Urinary bladder (tissue), 4 donors: ENCODE measurements around the gene VSTM5. TPM values are rescaled to one million over a fixed set of nuclear protein-coding genes. Genes with fewer than 3 reads are reported as not detected.
"Not testable (repeated sequence)": the region's sequence is repeated elsewhere in the genome, so short reads cannot be mapped to it uniquely, and the experiment has no call there.

Source experiments
- DNase-seq: peaks from one replicate; pipeline ENCODE4 v3.0.0-alpha.2; 2015; ENCODE audit errors: extremely low spot score
- H3K27ac ChIP-seq: one replicate; pipeline ENCODE4 v1.5.1; 2013; ENCODE audit warnings: low read depth, mild to moderate bottlenecking, moderate library complexity
- H3K36me3 ChIP-seq: one replicate; pipeline ENCODE4 v1.6.1; 2013; ENCODE audit warnings: mild to moderate bottlenecking, moderate library complexity; ENCODE audit not compliant: insufficient read depth
- H3K4me1 ChIP-seq: one replicate; pipeline ENCODE4 v1.6.1; 2013; ENCODE audit warnings: mild to moderate bottlenecking, moderate library complexity; ENCODE audit not compliant: insufficient read depth
- H3K4me3 ChIP-seq: one replicate; pipeline ENCODE4 v1.5.1; 2013; ENCODE audit warnings: low read depth, low read length
- WGBS: extraction: QIAGEN DNeasy Blood & Tissue Kit; methylation state at CpG from one replicate; pipeline ENCODE4 v1.1.7; 2013; 5-methylcytosine and 5-hydroxymethylcytosine counted together
- polyA plus RNA-seq: library from polyadenylated mRNA; stranded (reverse); fragments of 200-250 nt; gene quantifications from one replicate; pipeline ENCODE4 v1.2.3, GENCODE V29; 2013
- total RNA-seq: library from RNA; depleted of rRNA; stranded (reverse); fragments of >200 nt; gene quantifications from one replicate; pipeline ENCODE4 v1.2.3, GENCODE V29; 2014
- donor health status: healthy with polysubstance abuse.
- donor health status: healthy.

The VSTM5 gene, protein sequence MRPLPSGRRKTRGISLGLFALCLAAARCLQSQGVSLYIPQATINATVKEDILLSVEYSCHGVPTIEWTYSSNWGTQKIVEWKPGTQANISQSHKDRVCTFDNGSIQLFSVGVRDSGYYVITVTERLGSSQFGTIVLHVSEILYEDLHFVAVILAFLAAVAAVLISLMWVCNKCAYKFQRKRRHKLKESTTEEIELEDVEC
- total RNA-seq (0.74 TPM), polyA plus RNA-seq (0.49 TPM)

- Histone ChIP-seq H3K36me3 (no peaks in the 10 kb centered on the region), H3K27ac (no peak within 1 kb of the TSS), H3K4me3 (peak within 1 kb of the TSS; percentile 46), H3K4me1 (no peaks in the 10 kb centered on the region)
- 17% methylated on average over 6 of the region's 6 CpGs for WGBS
- DNase-seq = no peak
These were observed at the start of gene VSTM5 for GRCh38 chr11:93850594-93851018. Gene VSTM5 (minus strand): TSS chr11:93850618. CDS start chr11:93850502, 116 bp downstream.

DNA sequence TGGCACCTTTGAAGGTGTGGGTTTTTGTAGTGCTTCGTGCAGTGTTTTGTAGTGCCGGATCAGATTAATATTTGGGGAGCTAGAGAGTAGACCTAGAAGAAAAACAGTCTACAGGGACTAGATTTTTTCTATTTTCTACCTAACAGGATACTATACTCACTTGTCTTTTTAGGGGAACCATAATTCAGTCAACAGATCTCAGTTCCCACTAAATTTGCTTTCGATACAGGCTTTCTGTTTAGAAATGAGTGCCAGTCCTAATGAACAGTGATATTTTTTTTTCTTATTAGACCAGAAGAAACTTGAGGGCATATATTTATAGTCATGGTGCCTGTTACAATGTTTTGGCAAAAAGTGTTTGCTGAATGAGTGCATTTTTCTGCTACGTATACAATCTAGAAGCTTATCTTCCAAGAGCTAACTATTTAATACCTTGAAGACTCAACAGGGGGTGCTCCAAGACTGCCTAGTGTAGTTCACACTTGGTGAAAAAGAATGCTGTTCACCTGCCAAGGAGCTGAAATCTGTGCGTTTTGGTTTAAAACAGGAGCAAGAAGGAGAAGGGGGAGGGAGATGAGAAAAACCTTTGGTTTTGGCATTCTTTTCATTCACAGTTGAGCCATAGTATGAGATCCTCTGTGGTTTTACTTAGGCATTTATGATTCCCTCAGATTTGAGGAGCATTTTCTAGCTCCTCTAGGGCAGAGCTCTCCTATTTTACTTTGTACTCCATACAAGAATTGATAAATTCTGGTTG lies 44.9 kb upstream of the VSTM5 start:
- Histone ChIP-seq H3K4me3 (no peak overlapping the region), H3K4me1 (no peaks in the 10 kb centered on the region), H3K27ac (no peak overlapping the region), H3K36me3 (no peaks in the 10 kb centered on the region)
- DNase-seq = peak; percentile 5
- 42% methylated on average over 5 of the region's 5 CpGs for WGBS

GRCh38 chr11:93890391-93891051 lies 40.1 kb upstream of the VSTM5 start:
- WGBS = 82% methylated on average over 3 of the region's 3 CpGs

GRCh38 chr11:93887111-93887510 lies 36.7 kb upstream of the VSTM5 start:
- DNase-seq = no peak
- 91% methylated on average over 5 of the region's 5 CpGs for WGBS
- no peak overlapping the region for H3K4me3 ChIP-seq
- no peak overlapping the region for H3K27ac ChIP-seq
- no peaks in the 10 kb centered on the region for H3K36me3 ChIP-seq
- no peaks in the 10 kb centered on the region for H3K4me1 ChIP-seq

More at GRCh38 chr11:93890391-93891051, 40.1 kb upstream of the VSTM5 start:
- Histone ChIP-seq H3K4me1 (no peaks in the 10 kb centered on the region), H3K27ac (no peak overlapping the region), H3K36me3 (no peaks in the 10 kb centered on the region), H3K4me3 (no peak overlapping the region)
- no peak for DNase-seq

- H3K4me1 ChIP-seq, DNase-seq, H3K4me3 ChIP-seq, H3K27ac ChIP-seq, H3K36me3 ChIP-seq: not testable (repeated sequence)
These were observed 28.7 kb upstream of the VSTM5 start for GRCh38 chr11:93879114-93879513.

- Histone ChIP-seq H3K36me3 (no peaks in the 10 kb centered on the region), H3K4me3 (no peak overlapping the region), H3K4me1 (no peaks in the 10 kb centered on the region), H3K27ac (no peak overlapping the region)
- 89% methylated on average over 3 of the region's 3 CpGs for WGBS
- no peak for DNase-seq
These were observed 25.2 kb upstream of the VSTM5 start for GRCh38 chr11:93875637-93876036.

DNA sequence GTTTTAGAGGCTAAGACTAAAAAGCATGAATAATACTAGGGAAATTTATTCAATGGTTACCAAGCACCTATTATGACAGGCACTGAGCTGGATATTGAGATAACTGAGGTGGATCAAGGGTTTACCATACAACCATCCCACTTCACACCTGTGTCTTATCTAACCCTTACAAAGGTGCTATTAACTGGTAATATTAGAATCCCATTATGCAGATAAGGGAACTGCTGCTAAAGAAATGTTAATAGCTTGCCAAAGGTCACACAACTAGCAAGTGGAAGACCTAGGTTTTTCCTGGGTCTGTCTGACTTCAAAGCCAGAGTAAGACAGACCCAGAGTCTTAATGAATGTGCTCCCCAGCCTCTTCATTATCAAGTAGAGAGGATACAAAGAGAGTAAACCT lies 21.1 kb upstream of the VSTM5 start:
- no peak overlapping the region for H3K4me3 ChIP-seq
- H3K27ac ChIP-seq = no peak overlapping the region
- no peak for DNase-seq
- H3K4me1 ChIP-seq = no peaks in the 10 kb centered on the region
- no peaks in the 10 kb centered on the region for H3K36me3 ChIP-seq

- no peak overlapping the region for H3K27ac ChIP-seq
- 78% methylated on average over 3 of the region's 3 CpGs for WGBS
- no peak overlapping the region for H3K4me3 ChIP-seq
- H3K4me1 ChIP-seq = no peaks in the 10 kb centered on the region
- no peak for DNase-seq
- no peaks in the 10 kb centered on the region for H3K36me3 ChIP-seq
These were observed 20.2 kb upstream of the VSTM5 start for GRCh38 chr11:93870616-93871015.

GRCh38 chr11:93869830-93870229 lies 19.4 kb upstream of the VSTM5 start:
- 74% methylated on average over 7 of the region's 7 CpGs for WGBS
- DNase-seq = no peak
- no peak overlapping the region for H3K4me3 ChIP-seq
- H3K36me3 ChIP-seq = no peaks in the 10 kb centered on the region
- no peak overlapping the region for H3K27ac ChIP-seq
- no peaks in the 10 kb centered on the region for H3K4me1 ChIP-seq

DNA sequence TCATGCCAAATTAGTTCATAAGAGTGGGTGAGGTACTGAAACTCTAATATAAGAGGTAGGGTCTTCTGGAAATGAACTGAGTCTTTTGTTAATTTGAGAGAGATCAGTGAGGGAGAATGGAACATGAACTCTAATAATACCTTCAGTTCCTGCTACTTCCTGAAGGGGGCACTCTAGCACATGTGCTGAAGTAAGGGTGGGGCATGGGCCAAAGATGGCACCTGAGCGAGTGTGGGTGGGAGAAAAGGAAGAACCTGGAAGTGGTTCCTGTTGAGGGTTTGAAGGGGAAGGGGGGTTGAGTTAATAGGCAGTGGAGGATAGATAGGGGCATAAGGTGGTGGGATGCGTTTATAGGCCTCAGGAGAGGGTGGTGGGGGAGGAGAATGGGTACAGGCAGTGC lies 18.0 kb upstream of the VSTM5 start:
- H3K4me3 ChIP-seq, H3K4me1 ChIP-seq, H3K36me3 ChIP-seq, DNase-seq, H3K27ac ChIP-seq: not testable (repeated sequence)
- WGBS = 82% methylated on average over 2 of the region's 2 CpGs

DNA sequence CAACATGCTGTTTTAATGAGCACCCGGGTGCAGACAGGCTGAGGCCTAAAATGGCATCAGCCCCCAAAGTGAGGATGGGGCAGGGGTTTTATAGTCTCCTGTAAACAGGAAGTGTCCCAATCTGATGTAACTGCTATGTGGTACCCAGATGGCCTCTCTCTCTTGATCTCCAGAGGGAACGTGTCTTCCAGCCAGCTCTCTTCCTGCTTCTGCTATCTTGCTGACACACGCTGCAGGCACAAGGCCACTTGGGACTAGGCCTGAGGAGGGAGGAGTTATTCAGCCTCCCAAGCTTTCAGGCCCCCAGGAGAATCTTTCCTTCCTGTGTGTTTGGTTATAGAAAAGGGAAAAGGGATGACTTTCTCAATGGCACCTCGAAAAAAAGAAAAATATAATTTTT lies 11.4 kb upstream of the VSTM5 start:
- no peaks in the 10 kb centered on the region for H3K4me1 ChIP-seq
- WGBS = 51% methylated on average over 4 of the region's 4 CpGs
- H3K4me3 ChIP-seq = no peak overlapping the region
- no peak overlapping the region for H3K27ac ChIP-seq
- no peaks in the 10 kb centered on the region for H3K36me3 ChIP-seq
- no peak for DNase-seq

DNA sequence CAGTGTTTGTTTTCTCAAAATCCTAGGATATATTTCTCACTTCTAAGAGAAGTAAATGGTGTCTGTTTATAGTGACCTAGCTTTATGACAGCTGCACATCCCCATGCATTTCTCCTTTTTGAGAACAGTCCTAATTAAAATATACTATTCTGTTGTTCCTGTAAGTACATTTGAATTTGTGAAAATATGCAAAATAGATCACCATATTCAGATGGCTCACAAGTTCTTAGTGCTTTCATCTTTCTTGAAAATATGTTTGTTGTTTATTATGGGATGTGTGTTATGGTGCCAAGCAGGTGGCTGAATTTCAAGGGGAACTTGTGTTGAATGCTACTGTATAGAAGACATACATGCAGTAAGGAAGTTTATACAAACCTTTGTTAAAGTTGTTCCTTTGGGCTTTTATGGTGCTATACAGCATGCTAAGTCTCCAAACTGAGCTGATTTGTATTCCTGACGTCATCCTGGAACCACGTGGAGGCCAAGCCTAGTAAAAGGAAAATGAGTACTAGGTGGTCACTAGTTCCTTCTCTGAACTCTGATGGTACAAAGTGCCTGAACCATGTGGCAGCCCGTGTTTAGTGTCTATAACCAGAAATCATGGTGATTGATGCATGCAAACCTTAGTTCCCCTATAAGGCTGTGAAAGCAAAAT lies 7.8 kb upstream of the VSTM5 start:
- no peak for DNase-seq
- 36% methylated on average over 3 of the region's 3 CpGs for WGBS

DNA sequence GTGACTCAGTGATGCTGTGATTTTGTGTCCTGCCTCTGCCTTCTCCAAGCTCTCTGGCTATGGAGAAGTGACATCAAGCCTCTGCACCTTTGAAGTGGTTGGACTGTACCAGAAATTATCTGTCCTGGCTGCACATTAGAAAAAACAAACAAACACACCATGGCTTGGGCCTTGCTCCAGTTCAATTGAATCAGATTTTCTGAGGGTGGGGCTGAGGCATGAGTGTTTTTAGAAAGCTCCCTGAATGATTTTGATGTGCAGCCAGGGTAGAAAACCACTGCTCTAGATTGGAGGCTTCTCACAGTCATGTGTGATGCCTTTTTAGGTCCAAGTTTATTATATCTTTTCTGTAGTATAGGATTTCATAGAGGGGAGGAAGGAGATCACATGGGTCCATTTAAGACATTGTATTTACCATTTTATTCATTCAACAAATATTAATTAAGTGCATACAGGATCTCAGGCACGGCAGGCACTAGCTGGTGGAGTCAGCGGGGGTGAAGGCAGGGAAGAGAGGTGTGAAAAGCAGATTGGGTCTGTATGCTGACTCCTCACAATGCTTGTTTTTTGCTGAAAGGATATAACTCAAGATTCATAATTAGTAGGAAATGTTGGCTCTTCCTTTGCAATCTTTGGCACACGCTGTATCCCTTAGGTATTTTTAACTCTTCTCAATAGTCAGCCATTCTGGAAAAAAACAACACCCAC lies 7.1 kb upstream of the VSTM5 start:
- H3K4me1 ChIP-seq = no peaks in the 10 kb centered on the region
- no peak overlapping the region for H3K27ac ChIP-seq
- no peak for DNase-seq
- H3K4me3 ChIP-seq = no peak overlapping the region
- WGBS = 67% methylated on average over 3 of the region's 3 CpGs
- no peaks in the 10 kb centered on the region for H3K36me3 ChIP-seq

More for the DNA sequence above, 7.8 kb upstream of the VSTM5 start:
- Histone ChIP-seq H3K27ac (no peak overlapping the region), H3K4me3 (no peak overlapping the region), H3K4me1 (no peaks in the 10 kb centered on the region), H3K36me3 (no peaks in the 10 kb centered on the region)
